Measurements from ENCODE around the gene CATSPERZ.

The CATSPERZ gene

DNA sequence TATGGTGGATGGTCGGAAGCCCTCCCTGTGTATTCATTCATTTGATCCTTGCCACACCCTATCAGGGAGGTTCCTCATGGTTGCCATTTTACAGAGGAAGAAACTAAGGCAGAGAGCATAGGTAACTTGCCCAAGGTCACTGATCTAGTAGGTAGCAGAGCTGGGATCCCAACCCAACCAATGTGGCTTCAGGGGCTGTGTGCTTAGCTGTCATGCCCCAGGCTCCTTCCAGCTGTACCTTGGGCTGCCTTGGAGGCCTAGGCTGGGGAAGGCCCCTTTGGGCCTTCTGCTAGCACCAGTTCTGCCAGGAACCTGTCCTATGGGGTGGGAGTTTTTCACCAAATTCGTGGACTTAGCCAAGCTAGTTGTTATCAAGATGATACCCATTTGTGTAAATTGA lies 24.3 kb upstream of the CATSPERZ start:
- TF ChIP-seq CTCF (IDR thresholded peaks at IDR 0.05; ENCODE audit: insufficient read depth, low read length, missing control alignments), result no peak
- H3K4me3 ChIP-seq (ENCODE audit: low read depth, low read length), result no peak overlapping the region
- DNase-seq (ENCODE audit: low read depth, low spot score), result no peak
- CTCF ChIA-PET, result interaction anchor here (1.3 to 5.0 kb wide), 3 partner anchors 25 to 79 kb away, joined by 4 to 20 read pairs (median 7); partner anchors contain the start of gene PLCB3
- POLR2A ChIA-PET, result interaction anchor here (1.1 kb wide), 1 partner anchor 31 kb away, joined by 3 read pairs; no protein-coding TSS in a partner anchor

- TF ChIP-seq CTCF (IDR thresholded peaks at IDR 0.05; ENCODE audit: insufficient read depth, low read length, missing control alignments), result no peak
- H3K4me3 ChIP-seq (ENCODE audit: low read depth, low read length), result no peak overlapping the region
- ChIA-PET POLR2A (interaction anchor here (0.6 kb wide), 1 partner anchor 57 kb away, joined by 3 read pairs; no protein-coding TSS in a partner anchor), CTCF (interaction anchor here (1.0 to 5.0 kb wide), 5 partner anchors 24 to 78 kb away, joined by 3 to 20 read pairs (median 4); partner anchors contain the start of gene PLCB3)
- no peak for DNase-seq (ENCODE audit: low read depth, low spot score)
Measured at GRCh38 chr11:64276653-64277431, 23.3 kb upstream of the CATSPERZ start.

- no peak overlapping the region for H3K4me3 ChIP-seq (ENCODE audit: low read depth, low read length)
- TF ChIP-seq CTCF (IDR thresholded peaks at IDR 0.05; ENCODE audit: insufficient read depth, low read length, missing control alignments), result no peak
- DNase-seq (ENCODE audit: low read depth, low spot score), result no peak
- POLR2A ChIA-PET, result no interaction called here
- CTCF ChIA-PET, result interaction anchor here (1.4 to 5.0 kb wide), 3 partner anchors 22 to 28 kb away, joined by 4 to 20 read pairs (median 4); partner anchors contain the start of gene PLCB3
Measured at GRCh38 chr11:64278576-64279190, 21.5 kb upstream of the CATSPERZ start.

GRCh38 chr11:64281957-64282770 lies 18.0 kb upstream of the CATSPERZ start:
- no peak for DNase-seq (ENCODE audit: low read depth, low spot score)
- no peak for TF ChIP-seq CTCF (IDR thresholded peaks at IDR 0.05; ENCODE audit: insufficient read depth, low read length, missing control alignments)
- H3K4me3 ChIP-seq (ENCODE audit: low read depth, low read length), result no peak overlapping the region
- CTCF ChIA-PET, result interaction anchor here (1.2 to 10.7 kb wide), 6 partner anchors 8 to 73 kb away, joined by 3 to 166 read pairs (median 18); partner anchors contain the start of genes CATSPERZ and ESRRA
- POLR2A ChIA-PET, result interaction anchor here (0.7 to 2.2 kb wide), 2 partner anchors 12 to 37 kb away, joined by 3 to 8 read pairs; no protein-coding TSS in a partner anchor

GRCh38 chr11:64283092-64283491 lies 17.1 kb upstream of the CATSPERZ start:
- ChIA-PET CTCF (interaction anchor here (0.9 to 10.7 kb wide), 8 partner anchors 9 to 405 kb away, joined by 3 to 166 read pairs (median 8); partner anchors contain the start of genes CATSPERZ and ESRRA), POLR2A (interaction anchor here (0.7 to 2.2 kb wide), 4 partner anchors 11 to 37 kb away, joined by 3 to 8 read pairs (median 3); partner anchors contain the start of gene ESRRA)
- peak overlapping the region; percentile 73; the same call in 1 of the 2 replicates for H3K4me3 ChIP-seq (ENCODE audit: low read depth, low read length)
- TF ChIP-seq CTCF (IDR thresholded peaks at IDR 0.05; ENCODE audit: insufficient read depth, low read length, missing control alignments), result no peak
- no peak for DNase-seq (ENCODE audit: low read depth, low spot score)

All from AG04449 (cell line).